Activated naive CD4-positive, alpha-beta T cell (primary cell): ENCODE results near the gene U2SURP.

Source experiments
- DNase-seq, 4 experiments: peaks; one replicate each; lab custom pipeline; 2025; lab: John Stamatoyannopoulos, UW

Gene U2SURP

DNA sequence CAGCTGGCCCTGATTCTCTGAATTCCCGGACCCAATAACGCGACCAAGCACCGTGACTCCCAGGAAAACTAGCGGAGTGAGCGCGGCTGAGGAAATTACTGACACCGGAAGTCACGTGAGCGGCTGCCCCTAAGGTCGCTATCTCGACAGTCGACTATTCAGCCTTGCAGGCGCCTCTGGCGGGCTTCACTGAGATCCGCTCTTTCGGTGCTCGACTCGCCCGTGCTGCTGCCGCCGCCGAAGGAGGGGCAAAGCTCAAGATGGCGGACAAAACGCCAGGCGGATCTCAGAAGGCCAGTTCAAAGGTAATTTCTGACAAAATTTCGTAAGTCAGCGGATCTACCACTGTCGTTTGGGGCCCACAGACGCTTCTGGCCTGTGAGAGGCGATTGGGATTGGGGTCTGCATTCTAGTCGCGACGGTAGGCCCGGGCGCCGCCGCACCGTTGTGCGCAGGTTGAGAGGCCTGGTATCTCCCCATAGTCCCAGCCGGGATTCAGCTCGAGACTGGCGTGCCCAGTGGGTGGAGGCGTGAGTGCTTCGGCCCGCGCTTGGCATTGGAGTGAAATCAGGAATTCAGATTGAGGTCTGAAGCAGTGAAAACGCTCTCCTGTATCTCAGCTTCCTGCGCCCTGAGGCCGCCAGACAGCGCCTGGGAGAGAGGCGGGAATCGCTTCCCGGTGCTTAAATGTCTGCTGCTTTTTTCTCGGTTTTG is at the start of gene U2SURP:
U2SURP (plus strand) TSS at position 202 of the 714 bp plus-strand sequence; CDS start at position 261, 59 bp downstream.
- DNase-seq = peak; percentile 63 to 84 (median 78)

DNA sequence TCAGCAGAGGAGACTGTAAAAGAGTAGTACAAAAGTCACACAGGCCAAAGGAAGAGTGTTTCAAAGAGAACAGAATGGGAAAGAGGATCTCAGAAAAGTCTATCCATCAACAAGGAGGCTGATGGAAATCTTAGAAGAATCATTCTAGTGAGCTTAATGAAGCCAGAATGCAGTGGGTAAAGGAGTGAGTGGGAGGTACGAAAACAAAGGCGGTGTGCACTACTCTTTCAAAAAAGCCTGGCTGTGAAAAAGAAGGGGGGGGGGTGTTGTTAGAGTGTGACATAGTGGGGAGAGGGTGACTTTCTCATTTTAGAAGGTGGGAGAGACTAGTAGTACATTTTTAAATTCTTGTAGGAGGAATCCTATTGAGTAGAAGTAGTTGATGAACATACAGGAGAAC is 49.6 kb upstream of the U2SURP start:
- DNase-seq = no peak

DNA sequence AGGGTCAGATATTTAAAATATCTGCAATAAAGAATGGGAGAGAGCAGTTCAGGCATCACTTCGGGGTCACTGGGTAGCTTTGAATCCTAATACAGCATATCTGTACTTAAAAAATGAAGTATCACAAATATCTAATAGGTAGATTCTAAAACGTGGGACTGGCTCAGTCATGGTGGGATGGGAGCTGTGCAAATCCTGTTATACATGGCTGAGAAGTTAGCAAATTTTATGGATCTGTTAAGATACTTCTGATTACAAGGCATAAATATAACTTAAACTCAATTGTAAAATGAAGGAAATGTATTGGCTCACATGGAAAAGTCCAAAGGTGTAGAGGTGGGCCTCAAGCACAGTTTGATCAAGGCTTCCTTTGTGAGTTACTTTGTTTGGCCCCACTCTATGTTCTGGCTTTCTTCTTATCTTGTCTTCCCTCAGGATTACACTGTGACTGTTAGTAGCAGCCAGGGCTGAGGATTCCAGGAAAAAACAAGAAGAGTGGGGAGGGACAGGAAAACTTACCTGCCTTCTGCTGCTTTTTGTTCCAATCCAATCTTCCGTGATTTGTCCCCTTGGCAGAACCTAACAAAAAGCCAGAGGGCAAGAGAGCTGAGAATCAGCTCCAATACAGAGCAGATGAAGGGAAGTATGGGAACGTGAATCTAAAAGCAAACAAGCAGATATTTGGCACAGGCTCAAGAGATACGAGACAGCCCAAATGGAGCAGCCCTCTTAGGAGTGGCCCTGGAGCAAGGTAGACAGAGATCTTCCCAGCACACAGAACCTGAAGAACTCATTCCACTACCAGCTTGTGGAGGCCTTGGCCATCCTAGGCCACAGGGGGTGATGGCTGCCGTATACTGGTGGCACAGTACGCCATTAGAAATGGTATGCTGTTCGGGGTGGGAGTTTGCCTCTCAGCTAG is 48.8 kb upstream of the U2SURP start:
- no peak for DNase-seq

DNA sequence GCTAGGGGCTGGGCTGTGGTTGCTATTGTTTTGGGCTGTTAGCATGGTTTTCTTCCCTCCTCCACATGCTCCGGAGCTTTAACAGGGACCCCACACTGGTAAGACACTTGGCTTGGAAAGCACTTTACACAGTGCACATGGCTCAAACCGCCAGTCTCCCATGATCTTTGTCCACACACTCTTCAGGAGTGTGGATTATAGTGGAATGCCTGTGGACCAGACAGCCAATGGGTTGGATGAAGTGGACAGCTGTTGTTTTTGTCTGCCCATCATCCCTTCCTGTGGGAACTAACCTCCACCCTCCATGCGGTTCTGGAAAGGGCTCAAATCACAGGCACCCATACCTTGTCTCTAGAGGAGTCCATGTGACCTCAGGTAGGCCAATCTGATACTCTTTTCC is 47.9 kb upstream of the U2SURP start:
- no peak for DNase-seq

DNA sequence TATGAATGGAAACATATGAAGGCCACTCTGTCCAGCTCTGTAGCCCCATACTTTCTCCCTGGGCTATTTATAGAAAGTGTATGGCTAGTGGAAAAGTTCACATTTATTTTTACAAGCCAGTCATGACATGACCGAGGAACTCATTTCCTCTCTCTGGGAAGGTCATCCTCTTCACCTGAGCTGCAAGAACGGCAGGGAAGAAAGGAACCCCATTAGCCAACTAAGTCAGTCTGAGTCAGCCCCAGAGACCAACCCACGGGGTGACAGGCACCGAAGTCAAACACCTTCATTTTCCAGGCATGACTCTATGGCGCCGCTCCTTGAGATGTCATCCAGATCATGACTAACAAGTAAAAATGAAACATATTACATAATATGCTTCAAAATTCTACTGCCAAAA is 42.7 kb upstream of the U2SURP start:
- DNase-seq = no peak

DNA sequence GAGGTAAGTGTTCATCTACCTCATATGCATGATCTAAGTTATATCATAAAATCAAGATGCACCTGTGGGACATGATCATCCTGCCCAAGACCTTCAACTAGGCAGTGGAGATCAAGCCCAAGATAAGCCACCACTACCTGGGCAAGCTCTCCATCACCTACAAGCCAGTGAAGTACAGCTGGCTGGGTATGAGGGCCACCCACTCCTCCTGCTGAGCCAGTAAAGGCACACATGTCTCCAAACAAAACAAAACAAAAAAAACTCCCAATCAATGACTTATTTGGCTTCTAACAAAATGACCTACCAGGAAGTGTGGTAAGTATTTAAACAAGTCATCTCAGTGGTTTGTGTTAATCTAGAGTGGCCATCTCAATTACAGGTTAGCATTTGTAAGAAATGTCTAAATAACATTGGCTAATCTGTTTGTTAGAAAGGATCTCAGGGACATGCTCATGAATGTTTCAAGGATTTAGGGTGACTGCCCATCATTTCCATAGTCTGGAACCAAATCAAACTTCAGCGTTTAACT is 41.0 kb upstream of the U2SURP start:
- no peak for DNase-seq

DNA sequence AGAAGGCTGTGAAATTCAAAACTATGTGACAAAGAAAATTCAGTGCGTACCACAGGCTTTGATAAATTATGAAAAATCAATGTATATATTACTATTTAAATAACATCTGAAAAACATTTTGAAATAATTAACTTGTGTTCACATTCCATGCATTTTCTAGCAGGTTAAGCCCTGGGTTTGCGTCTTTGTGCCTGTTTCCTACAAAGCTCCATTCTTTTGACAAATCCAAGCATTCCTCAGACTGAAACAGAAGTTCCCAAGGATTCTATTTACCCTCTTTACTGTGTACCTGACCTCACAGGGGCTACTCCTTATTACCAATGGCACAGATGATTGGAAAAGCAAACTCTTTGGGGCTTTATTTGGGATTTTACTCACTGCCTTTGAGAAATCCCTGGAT is 39.8 kb upstream of the U2SURP start:
- DNase-seq = no peak

DNA sequence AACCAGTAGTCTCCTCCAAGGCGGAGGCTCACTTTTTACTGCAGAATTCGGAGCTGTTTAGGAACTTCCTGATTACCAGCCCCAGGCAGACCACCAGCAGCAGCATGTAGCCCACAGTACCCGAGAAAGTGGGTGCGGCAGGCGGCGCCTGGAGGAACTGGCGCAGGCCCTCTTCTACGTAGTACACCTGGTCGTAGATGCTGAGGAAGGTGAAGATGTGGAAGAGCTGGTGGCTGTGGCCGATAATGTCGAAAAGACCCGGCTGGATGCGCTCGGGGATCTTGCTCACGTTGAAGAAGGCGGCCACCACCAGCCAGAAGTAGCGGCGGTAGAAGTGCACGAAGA is 39.2 kb upstream of the U2SURP start:
- DNase-seq = no peak

DNA sequence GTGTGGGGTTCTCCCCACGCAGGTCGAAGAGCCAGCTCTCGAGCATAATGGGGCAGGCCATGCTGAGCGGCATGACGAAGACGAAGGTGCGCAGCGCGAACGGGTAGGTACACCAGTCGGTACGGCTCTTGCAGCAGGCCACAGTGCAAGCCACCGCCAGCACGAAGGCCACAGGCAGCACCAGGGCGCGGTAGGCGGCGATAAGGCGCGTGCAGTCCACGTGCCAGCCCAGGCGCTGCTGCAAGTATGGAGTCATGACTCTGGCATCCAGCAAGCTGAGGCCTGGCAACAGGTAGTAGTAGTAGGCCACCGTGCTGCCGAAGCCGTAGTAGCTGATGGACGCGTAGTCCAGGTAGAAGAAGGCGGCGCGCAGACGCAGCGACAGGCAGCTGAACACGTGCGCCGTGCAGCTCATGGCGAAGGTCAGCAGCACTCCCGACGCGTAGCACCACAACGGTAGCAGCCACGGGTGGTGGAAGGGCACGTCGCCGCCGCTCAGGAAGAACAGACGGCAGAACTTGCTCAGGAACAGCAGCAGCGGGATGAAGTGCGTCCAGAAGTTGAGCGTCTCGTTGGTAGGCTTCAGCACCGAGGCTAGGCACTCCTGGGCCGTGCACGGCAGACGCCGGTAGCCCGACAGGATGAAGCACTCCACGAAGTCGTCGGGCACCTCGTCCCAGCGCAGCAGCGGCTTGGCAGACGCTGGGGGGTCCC is 38.7 kb upstream of the U2SURP start:
- DNase-seq = no peak

DNA sequence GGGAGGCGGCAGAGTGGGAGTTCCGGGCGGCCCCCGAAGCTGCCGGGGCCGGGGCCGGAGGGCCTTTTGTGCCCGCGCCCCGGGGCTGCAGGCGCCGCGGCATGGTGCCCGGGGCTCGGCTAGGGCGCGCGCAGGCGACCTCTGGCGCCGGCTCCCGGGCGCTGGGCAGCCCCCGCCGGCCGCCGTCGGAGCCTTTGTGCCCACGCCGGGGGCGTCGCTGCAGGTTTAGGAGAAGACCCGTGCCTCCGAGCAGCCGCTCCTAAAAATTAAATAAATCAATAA is 38.2 kb upstream of the U2SURP start:
- DNase-seq = no peak

DNA sequence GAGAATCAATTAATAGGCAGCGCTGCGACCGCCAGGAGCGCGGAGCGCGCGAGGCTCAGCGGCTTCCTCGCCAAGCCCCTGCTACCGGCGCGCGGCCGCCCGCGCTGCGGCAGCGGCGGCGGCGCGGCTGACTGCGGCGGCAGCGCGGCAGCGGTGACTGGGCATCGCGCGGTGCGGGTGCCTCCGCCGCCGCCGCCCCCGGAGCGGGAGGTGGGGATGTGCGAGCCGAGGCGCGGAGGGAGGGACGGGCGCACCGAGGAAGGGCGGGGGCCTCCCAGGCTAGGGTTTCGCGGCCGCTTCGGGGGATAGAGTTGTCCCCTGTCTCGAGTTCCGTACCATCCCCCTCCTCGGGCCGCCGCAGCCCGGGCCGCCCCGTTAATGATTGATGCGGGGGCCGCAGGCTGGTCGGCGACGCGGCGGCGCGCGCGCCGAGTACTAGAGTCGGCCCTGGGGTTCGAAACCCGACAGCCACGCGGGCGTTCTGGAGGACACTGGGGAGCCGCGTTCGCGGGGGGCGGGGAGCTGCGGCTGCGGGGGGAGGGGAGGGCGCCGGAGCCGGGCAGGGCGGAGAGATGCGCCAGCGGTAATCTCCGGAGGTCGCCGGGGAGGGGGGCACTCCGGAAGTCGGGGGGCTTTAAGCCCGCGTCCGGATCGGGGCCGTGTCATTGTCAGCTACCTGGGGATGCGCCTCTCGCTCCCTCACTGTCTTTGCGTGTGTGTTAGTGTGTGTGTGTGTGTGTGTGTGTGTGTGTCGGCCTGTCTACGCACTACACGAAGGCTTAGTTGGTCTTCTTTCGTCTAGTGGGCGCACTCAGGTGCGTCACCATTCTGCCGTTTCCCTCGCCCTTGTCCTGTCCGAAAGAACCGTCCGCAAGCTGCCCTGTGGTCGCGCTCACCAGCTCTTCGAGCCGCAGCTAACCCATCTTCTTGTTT is 37.6 kb upstream of the U2SURP start, which contains the start of gene PAQR9:
PAQR9 (minus strand) TSS at position 159 of the 933 bp plus-strand sequence. CDS start 338 bp downstream, outside the sequence.
- DNase-seq = no peak

DNA sequence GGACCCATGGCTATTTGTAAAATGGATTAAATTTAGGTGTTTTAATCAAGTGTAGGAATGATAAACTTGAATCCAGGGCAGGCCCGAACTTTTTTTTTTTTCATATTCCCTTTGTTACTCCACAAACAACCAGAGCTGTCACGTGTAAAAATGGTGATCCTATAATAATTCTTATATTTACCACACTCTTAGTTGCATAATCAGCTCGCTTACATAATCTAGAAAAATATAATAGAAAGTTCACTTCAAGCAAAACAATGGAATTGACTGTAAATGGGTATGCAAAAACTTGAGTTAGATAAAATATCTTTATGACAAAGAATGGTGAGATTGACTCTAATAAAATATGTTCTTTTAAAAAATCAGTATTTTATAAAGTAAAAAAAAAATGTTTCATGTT is 35.8 kb upstream of the U2SURP start:
- no peak for DNase-seq

DNA sequence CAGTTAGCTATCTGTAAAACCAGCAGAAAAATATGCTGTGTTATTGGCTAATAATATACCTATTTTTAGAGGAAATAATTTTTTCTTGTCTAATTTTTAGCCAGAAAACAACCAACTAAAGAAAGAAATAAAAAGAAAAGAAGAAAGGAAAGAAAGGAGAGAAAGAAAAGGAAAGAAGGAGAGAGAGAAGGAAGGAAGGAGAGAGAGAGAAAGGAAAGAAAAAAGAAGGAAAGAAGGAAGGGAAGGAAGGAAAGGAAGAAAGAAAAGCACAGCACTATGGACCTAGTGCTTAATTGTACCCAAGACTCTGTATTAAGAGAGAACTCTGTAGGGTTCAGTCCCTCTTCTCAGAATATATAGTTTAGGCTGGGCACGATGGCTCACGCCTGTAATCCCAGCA is 34.6 kb upstream of the U2SURP start:
- DNase-seq = no peak

DNA sequence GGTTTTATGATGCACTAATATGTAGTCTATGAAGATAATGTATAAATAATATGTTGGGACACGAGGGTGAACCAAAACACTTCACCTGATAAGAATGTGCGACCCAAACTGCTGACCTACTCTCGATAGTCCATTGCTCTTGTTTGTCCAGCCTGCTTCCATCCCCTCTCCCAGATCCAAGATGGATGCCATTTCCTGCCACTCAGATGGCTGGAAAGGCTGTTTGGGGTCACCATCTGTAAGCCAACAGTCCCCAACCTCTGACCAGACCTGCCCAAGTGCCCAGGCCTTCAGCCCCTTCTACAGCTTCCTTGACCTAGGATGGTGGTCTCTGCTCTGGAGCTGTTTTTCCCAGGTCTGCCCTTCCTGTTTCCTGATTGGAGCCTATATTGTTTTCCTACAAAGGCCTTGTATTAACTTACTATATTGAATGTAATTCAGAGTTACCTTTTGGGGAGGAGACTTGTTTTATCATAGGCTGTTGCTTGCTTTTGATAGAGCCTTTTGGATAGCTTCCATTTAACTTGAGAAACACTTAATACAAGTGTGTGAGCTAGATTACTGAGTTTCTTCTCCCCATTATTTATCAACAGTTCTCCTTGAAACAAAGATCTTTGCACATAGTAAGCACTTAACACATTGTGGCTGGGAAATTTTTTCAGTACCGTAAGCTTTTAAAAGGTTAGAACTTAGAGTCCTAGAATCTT is 32.9 kb upstream of the U2SURP start:
- DNase-seq = no peak

DNA sequence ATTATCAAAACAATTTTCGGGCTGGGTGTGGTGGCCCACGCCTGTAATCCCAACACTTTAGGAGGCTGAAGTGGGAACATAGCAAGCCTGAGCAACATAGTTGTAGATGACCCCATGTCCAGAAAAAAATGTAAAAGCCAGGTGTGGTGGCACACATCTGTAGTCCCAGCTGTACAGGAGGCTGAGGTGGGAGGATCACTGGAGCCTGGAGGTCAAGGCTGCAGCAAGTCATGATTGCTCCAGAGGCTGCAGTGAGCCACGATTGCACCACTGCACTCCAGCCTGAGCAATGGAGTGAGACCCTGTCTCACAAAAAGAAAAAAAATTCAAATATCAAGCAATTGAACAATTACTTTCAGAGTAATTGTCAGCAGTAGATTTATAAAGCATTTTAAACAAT is 29.9 kb upstream of the U2SURP start:
- no peak for DNase-seq

DNA sequence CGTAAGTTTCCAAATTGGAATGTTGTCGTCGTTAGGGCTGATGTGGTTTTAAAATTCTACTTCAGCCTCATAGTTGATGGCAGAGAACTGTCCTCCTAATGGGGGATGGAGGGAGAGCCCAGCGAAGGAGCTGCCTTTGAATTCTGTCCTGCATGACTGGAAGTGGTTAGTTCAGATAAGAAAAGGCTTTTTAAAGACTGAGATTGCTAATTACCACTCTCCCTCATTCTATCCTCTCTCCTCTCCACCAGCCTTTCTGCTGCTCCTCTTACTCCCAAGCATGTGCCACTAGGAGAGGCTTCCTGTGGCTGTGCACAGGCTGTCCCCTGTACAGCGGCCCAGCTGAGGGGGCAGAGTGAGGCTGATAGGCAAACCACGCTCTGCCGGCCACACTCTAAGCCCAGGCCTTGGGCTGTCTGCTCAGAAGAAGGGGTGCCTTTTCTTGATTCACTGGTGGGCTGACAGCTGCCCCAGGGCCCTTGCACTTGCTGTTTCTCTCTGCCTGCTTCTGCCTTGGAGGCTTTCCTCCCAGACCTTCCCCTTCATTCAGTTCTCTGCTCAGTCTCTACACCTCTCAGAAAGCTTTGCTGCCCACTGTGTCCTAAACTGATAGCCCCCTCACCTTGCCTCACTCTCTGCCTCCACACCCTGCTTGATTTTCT is 29.1 kb upstream of the U2SURP start:
- no peak for DNase-seq

DNA sequence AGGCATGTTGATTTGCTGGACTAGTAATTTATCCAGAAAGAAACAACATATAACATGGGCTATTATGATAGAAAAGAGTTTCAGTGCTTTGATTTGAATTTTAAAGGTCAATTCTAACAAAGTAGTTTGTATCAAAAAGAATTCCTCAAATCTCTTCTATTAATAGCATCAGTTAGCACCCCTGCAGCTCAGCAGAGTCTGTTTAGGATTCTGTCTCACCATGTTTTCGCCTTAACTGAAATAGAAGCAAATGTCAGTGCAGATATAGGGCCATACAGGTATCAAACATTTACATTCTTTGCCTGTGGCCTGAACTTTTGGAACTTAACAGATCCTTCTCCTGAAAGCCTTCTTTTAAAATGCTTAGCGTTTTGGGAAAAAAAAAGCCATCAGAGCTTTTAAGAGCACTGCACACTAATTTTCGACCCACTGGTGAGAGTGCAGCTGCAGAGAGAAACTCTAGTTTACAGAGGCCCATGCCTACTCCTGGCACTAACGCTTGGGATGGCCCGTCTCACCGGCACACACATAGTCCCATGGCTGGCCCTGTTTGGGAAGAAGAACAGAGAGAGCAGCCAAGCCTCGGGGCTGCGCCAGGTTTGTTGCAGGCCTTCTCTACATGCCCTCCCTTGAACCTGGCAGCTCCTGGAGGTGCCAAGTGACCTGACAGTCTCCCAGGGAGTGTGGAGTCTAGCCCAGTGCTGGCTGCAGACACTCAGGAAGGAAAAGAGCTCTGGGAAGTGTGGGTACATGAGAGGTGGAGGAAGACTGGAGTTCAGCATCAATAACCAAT is 28.0 kb upstream of the U2SURP start:
- DNase-seq = no peak

DNA sequence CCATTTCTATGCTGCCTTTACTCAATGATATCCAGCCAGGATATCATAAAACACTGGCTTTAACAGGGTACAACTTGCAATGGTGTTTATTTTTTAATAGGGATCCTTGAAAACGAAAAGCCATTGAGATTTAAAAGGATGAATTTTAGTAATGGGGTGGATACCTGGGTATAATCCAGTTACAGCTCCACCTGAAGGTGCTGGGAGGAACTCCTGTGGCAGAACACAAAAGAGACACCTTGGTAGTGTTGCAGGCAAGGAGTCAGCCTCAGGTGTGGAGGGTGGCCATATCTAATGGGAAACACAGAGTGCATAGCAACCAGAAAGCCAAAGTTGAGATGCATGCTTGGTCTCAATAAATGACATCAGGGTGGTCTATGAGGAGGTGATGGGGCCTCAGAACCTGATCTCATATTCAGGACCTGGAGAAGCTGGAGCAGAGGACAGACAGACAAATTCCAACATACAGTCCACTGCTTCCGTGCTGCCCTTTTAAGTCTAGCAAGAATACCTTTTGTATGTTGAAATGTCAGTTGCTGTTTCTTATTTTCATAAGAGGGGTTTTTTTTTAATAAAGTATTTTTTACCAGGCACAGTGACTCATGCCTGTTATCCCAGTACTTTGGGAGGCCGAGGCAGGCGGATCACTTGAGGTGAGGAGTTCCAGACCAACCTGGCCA is 25.9 kb upstream of the U2SURP start:
- no peak for DNase-seq
